IMR-90 (cell line): ENCODE data around the gene SLC22A25. TPM values are rescaled to one million over a fixed set of nuclear protein-coding genes. Genes with fewer than 3 reads are reported as not detected.

Source experiments
- ATAC-seq: fragments of 200-7000 bp; cut with Tn5 transposase; 2 replicates; pipeline ENCODE4 v1.9.1; 2020; ENCODE audit warnings: low read depth, mild to moderate bottlenecking, moderate library complexity
- BruUV-seq: library from RNA; stranded (reverse); fragments of 400-500 nt; replicated peaks from 2 replicates; lab custom pipeline; 2021; lab: Mats Ljungman, UMichigan
- CTCF ChIA-PET: fragments of 300-600 bp; formaldehyde crosslinking; extraction: SDS; loops from one replicate; lab custom pipeline; 2021; ENCODE audit warnings: antibody characterized with exemption; lab: Yijun Ruan, JAX
- POLR2A ChIA-PET: fragments of 300-600 bp; sonication (Branson Sonifier 250); formaldehyde crosslinking; loops from one replicate; lab custom pipeline; 2022; ENCODE audit warnings: antibody characterized with exemption; ENCODE audit not compliant: unreplicated experiment; lab: Charles Lee
- DNase-seq: peaks from one replicate; pipeline ENCODE4 v3.0.0; 2013
- H2AFZ ChIP-seq: replicated peaks from 2 replicates; pipeline ENCODE3; 2013; ENCODE audit warnings: low read length, mild to moderate bottlenecking; ENCODE audit not compliant: poor library complexity
- H2AK5ac ChIP-seq: 2 replicates; pipeline ENCODE4 v1.6.1; 2013; ENCODE audit warnings: low read depth, low read length, inconsistent platforms
- H2AK9ac ChIP-seq: replicated peaks from 2 replicates; pipeline ENCODE3; 2013; ENCODE audit warnings: mild to moderate bottlenecking, low read depth, low read length, moderate library complexity; ENCODE audit not compliant: poor library complexity
- H2BK120ac ChIP-seq: 2 replicates; pipeline ENCODE4 v1.6.1; 2013; ENCODE audit warnings: low read depth, low read length, inconsistent platforms
- H2BK15ac ChIP-seq: 3 replicates; pipeline ENCODE4 v1.6.1; 2013; ENCODE audit warnings: low read depth, low read length, inconsistent platforms
- H2BK20ac ChIP-seq: 2 replicates; pipeline ENCODE4 v1.6.1; 2013; ENCODE audit warnings: low read depth, mild to moderate bottlenecking, inconsistent platforms, low read length, moderate library complexity
- H2BK5ac ChIP-seq: 2 replicates; pipeline ENCODE4 v1.6.1; 2013; ENCODE audit warnings: mild to moderate bottlenecking, low read depth, low read length, inconsistent platforms; ENCODE audit not compliant: poor library complexity, severe bottlenecking
- H3K14ac ChIP-seq: replicated peaks from 2 replicates; pipeline ENCODE4 v1.6.1; 2013; ENCODE audit warnings: low read depth, low read length, inconsistent platforms
- H3K18ac ChIP-seq: 2 replicates; pipeline ENCODE4 v1.6.1; 2013; ENCODE audit warnings: low read depth, low read length, control low read depth
- H3K23ac ChIP-seq: 2 replicates; pipeline ENCODE4 v1.6.1; 2013; ENCODE audit warnings: low read depth, low read length, inconsistent platforms
- H3K27ac ChIP-seq: 2 replicates; pipeline ENCODE4 v1.5.1; 2013; ENCODE audit warnings: mild to moderate bottlenecking, control low read depth, low read length; ENCODE audit not compliant: insufficient read depth
- H3K27me3 ChIP-seq: 2 replicates; pipeline ENCODE4 v1.6.1; 2013; ENCODE audit warnings: low read length; ENCODE audit not compliant: control insufficient read depth, insufficient read depth
- H3K36me3 ChIP-seq: 2 replicates; pipeline ENCODE4 v1.6.1; 2013; ENCODE audit warnings: low read length, mixed read lengths; ENCODE audit not compliant: control insufficient read depth, insufficient read depth
- H3K4ac ChIP-seq: 2 replicates; pipeline ENCODE4 v1.6.1; 2013; ENCODE audit warnings: low read depth, low read length, inconsistent platforms
- H3K4me1 ChIP-seq: 2 replicates; pipeline ENCODE4 v1.6.1; 2013; ENCODE audit warnings: low read length, mixed read lengths; ENCODE audit not compliant: control insufficient read depth, insufficient read depth
- H3K4me2 ChIP-seq: 2 replicates; pipeline ENCODE4 v1.6.1; 2013; ENCODE audit warnings: low read depth, mild to moderate bottlenecking, control low read depth, low read length, moderate library complexity
- H3K4me3 ChIP-seq: 2 replicates; pipeline ENCODE4 v1.5.1; 2013; ENCODE audit warnings: low read depth, mild to moderate bottlenecking, control low read depth, low read length, moderate library complexity; ENCODE audit not compliant: insufficient read depth
- H3K56ac ChIP-seq: 2 replicates; pipeline ENCODE4 v1.6.1; 2013; ENCODE audit warnings: low read length, inconsistent platforms; ENCODE audit not compliant: insufficient read depth; ENCODE audit errors: extremely low read depth
- H3K79me1 ChIP-seq, 2 experiments: 2 replicates each; pipeline ENCODE4 v1.6.1; 2013; ENCODE audit warnings: low read length in 2 of 2, inconsistent platforms in 1 of 2, low read depth in 1 of 2
- H3K9ac ChIP-seq: 2 replicates; pipeline ENCODE4 v1.6.1; 2013; ENCODE audit warnings: low read depth, low read length, control low read depth
- H3K9me1 ChIP-seq: 2 replicates; pipeline ENCODE4 v1.6.1; 2013; ENCODE audit warnings: low read length, inconsistent platforms; ENCODE audit not compliant: insufficient read depth
- H3K9me3 ChIP-seq: 2 replicates; pipeline ENCODE4 v1.6.1; 2013; ENCODE audit warnings: low read length; ENCODE audit not compliant: control insufficient read depth, insufficient read depth
- H4K20me1 ChIP-seq: 2 replicates; pipeline ENCODE4 v1.6.1; 2013; ENCODE audit warnings: low read length, inconsistent platforms; ENCODE audit not compliant: insufficient read depth
- H4K5ac ChIP-seq: 2 replicates; pipeline ENCODE4 v1.6.1; 2013; ENCODE audit warnings: mild to moderate bottlenecking, low read depth, low read length, control low read depth
- H4K8ac ChIP-seq, 2 experiments: 2 replicates each; pipeline ENCODE4 v1.6.1; 2013; ENCODE audit warnings: low read depth in 2 of 2, low read length in 2 of 2, control low read depth in 1 of 2, inconsistent platforms in 1 of 2
- H4K91ac ChIP-seq: 2 replicates; pipeline ENCODE4 v1.6.1; 2013; ENCODE audit warnings: low read depth, low read length, inconsistent platforms; ENCODE audit not compliant: insufficient read depth
- BHLHE40 ChIP-seq: fragments of 150-350 bp; IDR thresholded peaks from 2 replicates; pipeline ENCODE4 v1.6.1; 2016; ENCODE audit warnings: mild to moderate bottlenecking, low read depth, low read length
- CEBPB ChIP-seq: IDR thresholded peaks from 2 replicates; pipeline ENCODE4 v1.6.1; 2012; ENCODE audit warnings: low read depth, low read length, improper control_type of control experiment
- CHD1 ChIP-seq: IDR thresholded peaks from 2 replicates; pipeline ENCODE4 v1.6.1; 2012; ENCODE audit warnings: low read depth, low read length, improper control_type of control experiment
- ELK1 ChIP-seq: fragments of 150-350 bp; IDR thresholded peaks from 2 replicates; pipeline ENCODE4 v1.6.1; 2016; ENCODE audit warnings: low read depth, mild to moderate bottlenecking, low read length, moderate library complexity, borderline replicate concordance
- FOS ChIP-seq: fragments of 150-350 bp; IDR thresholded peaks from 2 replicates; pipeline ENCODE4 v1.6.1; 2016; ENCODE audit warnings: low read depth, low read length
- MAFK ChIP-seq: IDR thresholded peaks from 2 replicates; pipeline ENCODE4 v1.6.1; 2012; ENCODE audit warnings: low read depth, low read length, improper control_type of control experiment
- MAZ ChIP-seq: IDR thresholded peaks from 2 replicates; pipeline ENCODE4 v1.6.1; 2012; ENCODE audit warnings: low read depth, mild to moderate bottlenecking, low read length, improper control_type of control experiment, moderate library complexity, borderline replicate concordance
- MXI1 ChIP-seq: IDR thresholded peaks from 2 replicates; pipeline ENCODE4 v1.6.1; 2012; ENCODE audit warnings: low read depth, mild to moderate bottlenecking, low read length, moderate library complexity, borderline replicate concordance
- NFE2L2 ChIP-seq: fragments of 150-350 bp; IDR thresholded peaks from 2 replicates; pipeline ENCODE4 v1.6.1; 2016; ENCODE audit warnings: low read depth, mild to moderate bottlenecking, low read length
- POLR2A ChIP-seq: IDR thresholded peaks from 2 replicates; pipeline ENCODE4 v1.6.1; 2012; ENCODE audit warnings: mild to moderate bottlenecking, low read depth, low read length
- RAD21 ChIP-seq: IDR thresholded peaks from 2 replicates; pipeline ENCODE4 v1.6.1; 2012; ENCODE audit warnings: low read length, improper control_type of control experiment
- RCOR1 ChIP-seq: IDR thresholded peaks from 2 replicates; pipeline ENCODE4 v1.6.1; 2012; ENCODE audit warnings: mild to moderate bottlenecking, low read length, improper control_type of control experiment; ENCODE audit not compliant: insufficient replicate concordance
- RFX5 ChIP-seq: IDR thresholded peaks from 2 replicates; pipeline ENCODE4 v1.8.0; 2012; ENCODE audit warnings: low read depth, mild to moderate bottlenecking, low read length, moderate library complexity
- SMC3 ChIP-seq: fragments of 150-350 bp; IDR thresholded peaks from 2 replicates; pipeline ENCODE4 v1.6.1; 2016; ENCODE audit warnings: low read depth, mild to moderate bottlenecking, antibody characterized with exemption, low read length, moderate library complexity
- USF2 ChIP-seq: fragments of 150-350 bp; IDR thresholded peaks from 2 replicates; pipeline ENCODE4 v1.6.1; 2017; ENCODE audit warnings: mild to moderate bottlenecking, antibody characterized with exemption, low read length, low read depth
- dilution Hi-C: fragments of 300-500 bp; cut with HindIII; formaldehyde crosslinking; loops from one replicate; pipeline ENCODE4 v1.14.3; 2018; ENCODE audit warnings: low sequenced_read_pairs; ENCODE audit not compliant: unreplicated experiment
- in situ Hi-C: fragments of 300-500 bp; cut with MboI; formaldehyde crosslinking; loops from 3 replicates; pipeline ENCODE4 v1.14.3; 2019; ENCODE audit warnings: low sequenced_read_pairs, inconsistent platforms, mixed read lengths
- intact Hi-C: fragments of 100-400 bp; cut with micrococcal nuclease; formaldehyde crosslinking; loops from 2 replicates; pipeline ENCODE4 v1.10.0; 2022
- polyA plus RNA-seq, 3 experiments: library from polyadenylated mRNA; depleted of rRNA; stranded (reverse); fragments of >200 nt; gene quantifications; 2 replicates each; pipeline ENCODE4 v1.2.3, GENCODE V29; 2012; ENCODE audit warnings: low replicate concordance in 1 of 3
- total RNA-seq: library from RNA; depleted of rRNA; stranded (reverse); fragments of >200 nt; gene quantifications from 2 replicates; pipeline ENCODE4 v1.2.3, GENCODE V29; 2012
- TF ChIP-seq, protein P1 (sequence below): conservative IDR thresholded peaks from 2 replicates; pipeline ENCODE4 v1.5.1; 2012; ENCODE audit warnings: mild to moderate bottlenecking, low read depth, low read length, improper control_type of control experiment

Gene SLC22A25
- total and polyA plus RNA-seq, 2 of the 4 experiments (the other 2 are of a cell fraction): not detected

GRCh38 chr11:63240791-63241379 is 2.5 kb downstream of the SLC22A25 start:
- no peak for DNase-seq

More at GRCh38 chr11:63240791-63241379, 2.5 kb downstream of the SLC22A25 start:
- no peaks in the 10 kb centered on the region for H3K9me1 ChIP-seq
- no peaks in the 10 kb centered on the region for H4K20me1 ChIP-seq
- H3K4me1 ChIP-seq: no peaks in the 10 kb centered on the region
- H2BK120ac ChIP-seq: no peak overlapping the region
- H2BK5ac ChIP-seq: no peak overlapping the region
- H3K4ac ChIP-seq: no peak overlapping the region
- H2AK9ac ChIP-seq: no peak overlapping the region
- in situ Hi-C loops: no loop called here
- CTCF ChIA-PET: no interaction called here
- dilution Hi-C loops: no loop called here
- no peak overlapping the region for H4K91ac ChIP-seq
- no peak overlapping the region for H3K23ac ChIP-seq
- no peak overlapping the region for H3K56ac ChIP-seq
- BruUV-seq: no TSS peak
- H3K4me3 ChIP-seq: no peak overlapping the region
- ATAC-seq: no peak
- H3K18ac ChIP-seq: no peak overlapping the region
- H3K36me3 ChIP-seq: no peaks in the 10 kb centered on the region
- H2BK15ac ChIP-seq: no peak overlapping the region
- no peak for TF ChIP-seq USF2
- TF ChIP-seq BHLHE40: no peak
- TF ChIP-seq SMC3: no peak
- TF ChIP-seq, protein P1, sequence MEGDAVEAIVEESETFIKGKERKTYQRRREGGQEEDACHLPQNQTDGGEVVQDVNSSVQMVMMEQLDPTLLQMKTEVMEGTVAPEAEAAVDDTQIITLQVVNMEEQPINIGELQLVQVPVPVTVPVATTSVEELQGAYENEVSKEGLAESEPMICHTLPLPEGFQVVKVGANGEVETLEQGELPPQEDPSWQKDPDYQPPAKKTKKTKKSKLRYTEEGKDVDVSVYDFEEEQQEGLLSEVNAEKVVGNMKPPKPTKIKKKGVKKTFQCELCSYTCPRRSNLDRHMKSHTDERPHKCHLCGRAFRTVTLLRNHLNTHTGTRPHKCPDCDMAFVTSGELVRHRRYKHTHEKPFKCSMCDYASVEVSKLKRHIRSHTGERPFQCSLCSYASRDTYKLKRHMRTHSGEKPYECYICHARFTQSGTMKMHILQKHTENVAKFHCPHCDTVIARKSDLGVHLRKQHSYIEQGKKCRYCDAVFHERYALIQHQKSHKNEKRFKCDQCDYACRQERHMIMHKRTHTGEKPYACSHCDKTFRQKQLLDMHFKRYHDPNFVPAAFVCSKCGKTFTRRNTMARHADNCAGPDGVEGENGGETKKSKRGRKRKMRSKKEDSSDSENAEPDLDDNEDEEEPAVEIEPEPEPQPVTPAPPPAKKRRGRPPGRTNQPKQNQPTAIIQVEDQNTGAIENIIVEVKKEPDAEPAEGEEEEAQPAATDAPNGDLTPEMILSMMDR: no peak
- TF ChIP-seq MAZ: no peak
- no peak for TF ChIP-seq MAFK
- no peak for TF ChIP-seq POLR2A
- no peak for TF ChIP-seq FOS
- no peak for TF ChIP-seq MXI1
- TF ChIP-seq RFX5: no peak
- TF ChIP-seq CEBPB: no peak
- no peak for TF ChIP-seq ELK1
- no peak for TF ChIP-seq CHD1
- TF ChIP-seq RAD21: no peak
- TF ChIP-seq NFE2L2: no peak
- TF ChIP-seq RCOR1: no peak
- H2BK20ac ChIP-seq: no peak overlapping the region
- no peak overlapping the region for H3K27ac ChIP-seq
- H4K5ac ChIP-seq: no peak overlapping the region
- H3K27me3 ChIP-seq: no peaks in the 10 kb centered on the region
- H2AFZ ChIP-seq: no peak overlapping the region
- POLR2A ChIA-PET: no interaction called here
- intact Hi-C loops: no loop called here
- H3K79me1 ChIP-seq: no peaks in the 10 kb centered on the region
- H3K9me3 ChIP-seq: no peaks in the 10 kb centered on the region
- no peak overlapping the region for H4K8ac ChIP-seq
- H3K4me2 ChIP-seq: no peak overlapping the region
- no peak overlapping the region for H2AK5ac ChIP-seq
- H3K9ac ChIP-seq: no peak overlapping the region
- H3K14ac ChIP-seq: no peak overlapping the region
